HUES64 (cell line): ENCODE data around the gene CAPN12.
"Not testable (repeated sequence)": the region's sequence is repeated elsewhere in the genome, so short reads cannot be mapped to it uniquely, and the experiment has no call there.

Experiments used
- H3K27ac ChIP-seq: 2 replicates; pipeline ENCODE4 v1.7.0; 2013; ENCODE audit warnings: low read depth, low read length, inconsistent platforms
- H3K27me3 ChIP-seq: 2 replicates; pipeline ENCODE4 v1.6.1; 2013; ENCODE audit warnings: mild to moderate bottlenecking, low read length; ENCODE audit not compliant: insufficient read depth
- H3K36me3 ChIP-seq: 2 replicates; pipeline ENCODE4 v1.6.1; 2013; ENCODE audit warnings: mild to moderate bottlenecking, low read length; ENCODE audit not compliant: insufficient read depth
- H3K4me1 ChIP-seq: 2 replicates; pipeline ENCODE4 v1.6.1; 2013; ENCODE audit warnings: mild to moderate bottlenecking, low read length, moderate library complexity; ENCODE audit not compliant: insufficient read depth
- H3K4me3 ChIP-seq: 2 replicates; pipeline ENCODE4 v1.5.1; 2013; ENCODE audit warnings: mild to moderate bottlenecking, low read length, moderate library complexity
- H3K9ac ChIP-seq: 2 replicates; pipeline ENCODE4 v1.6.1; 2013; ENCODE audit warnings: mild to moderate bottlenecking, low read depth, low read length
- H3K9me3 ChIP-seq: 2 replicates; pipeline ENCODE4 v1.6.1; 2013; ENCODE audit warnings: low read depth, low read length; ENCODE audit not compliant: insufficient read depth
- WGBS: fragments of 150-250, 120-280 bp; methylation state at CpG from one replicate; pipeline ENCODE4 v1.1.7; 2013; ENCODE audit warnings: missing lambda C conversion rate; 5-methylcytosine and 5-hydroxymethylcytosine counted together

CAPN12 gene

DNA sequence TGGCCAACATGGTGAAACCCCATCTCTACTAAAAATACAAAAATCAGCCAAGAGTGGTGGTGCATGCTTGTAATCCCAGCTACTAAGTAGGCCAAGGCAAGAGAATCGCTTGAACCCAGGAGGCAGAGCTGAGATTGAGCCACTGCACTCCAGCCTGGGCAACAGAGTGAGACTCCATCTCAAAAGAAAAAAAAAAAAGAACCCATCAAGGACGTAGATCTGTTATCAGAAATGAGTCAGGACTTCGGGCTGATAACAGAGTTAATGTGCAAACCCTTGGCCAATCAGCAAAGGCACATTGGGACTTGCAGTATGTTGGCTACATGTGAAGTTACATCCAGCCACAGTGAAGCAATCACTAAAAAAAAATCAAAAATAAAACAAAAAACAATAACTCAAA is 40.0 kb upstream of the CAPN12 start:
- Histone ChIP-seq H3K4me3 (no peak overlapping the region), H3K4me1 (no peaks in the 10 kb centered on the region), H3K9ac (no peak overlapping the region), H3K27me3 (no peaks in the 10 kb centered on the region), H3K36me3 (no peaks in the 10 kb centered on the region), H3K9me3 (no peaks in the 10 kb centered on the region), H3K27ac (no peak overlapping the region)
- WGBS, result 91% methylated on average over 3 of the region's 3 CpGs

DNA sequence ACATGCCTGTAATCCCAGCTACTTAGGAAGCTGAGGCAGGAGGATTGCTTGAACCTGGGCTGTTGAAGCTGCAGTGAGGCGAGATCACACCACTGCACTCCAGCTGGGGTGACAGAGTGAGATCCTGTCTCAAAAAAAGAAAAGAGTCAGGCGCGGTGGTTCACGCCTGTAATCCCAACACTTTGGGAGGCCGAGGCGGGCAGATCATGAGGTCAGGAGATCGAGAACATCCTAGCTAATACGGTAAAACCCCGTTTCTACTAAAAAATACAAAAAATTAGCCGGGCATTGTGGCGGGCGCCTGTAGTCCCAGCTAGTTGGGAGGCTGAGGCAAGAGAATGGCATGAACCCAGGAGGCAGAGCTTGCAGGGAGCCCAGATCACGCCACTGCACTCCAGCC is 37.9 kb upstream of the CAPN12 start:
- H3K4me1 ChIP-seq, H3K9ac ChIP-seq, H3K9me3 ChIP-seq, H3K36me3 ChIP-seq, H3K4me3 ChIP-seq, H3K27me3 ChIP-seq, H3K27ac ChIP-seq: not testable (repeated sequence)
- 93% methylated on average over 12 of the region's 13 CpGs for WGBS

DNA sequence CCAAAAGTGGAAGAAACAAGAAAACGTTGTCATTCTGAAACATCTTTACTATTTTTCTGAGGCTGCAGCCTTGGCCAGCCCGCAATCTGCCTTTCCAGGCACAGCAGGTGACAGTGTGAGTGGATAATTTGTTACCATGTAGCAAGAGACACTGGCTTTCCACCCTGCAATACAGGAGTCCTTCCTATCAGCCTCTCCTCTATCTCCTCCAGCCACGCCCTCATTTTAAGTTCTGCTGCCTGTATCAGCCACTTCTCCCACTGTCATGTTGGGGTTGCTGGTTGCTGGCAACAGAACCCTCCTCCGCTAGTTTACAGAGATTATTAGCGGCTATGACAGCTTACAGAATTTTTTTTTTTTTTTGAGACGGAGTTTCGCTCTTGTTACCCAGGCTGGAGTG is 36.8 kb upstream of the CAPN12 start:
- Histone ChIP-seq H3K4me1 (no peaks in the 10 kb centered on the region), H3K9ac (no peak overlapping the region), H3K4me3 (no peak overlapping the region), H3K9me3 (no peaks in the 10 kb centered on the region), H3K27ac (no peak overlapping the region), H3K36me3 (no peaks in the 10 kb centered on the region), H3K27me3 (no peaks in the 10 kb centered on the region)
- 86% methylated on average over 7 of the region's 7 CpGs for WGBS

DNA sequence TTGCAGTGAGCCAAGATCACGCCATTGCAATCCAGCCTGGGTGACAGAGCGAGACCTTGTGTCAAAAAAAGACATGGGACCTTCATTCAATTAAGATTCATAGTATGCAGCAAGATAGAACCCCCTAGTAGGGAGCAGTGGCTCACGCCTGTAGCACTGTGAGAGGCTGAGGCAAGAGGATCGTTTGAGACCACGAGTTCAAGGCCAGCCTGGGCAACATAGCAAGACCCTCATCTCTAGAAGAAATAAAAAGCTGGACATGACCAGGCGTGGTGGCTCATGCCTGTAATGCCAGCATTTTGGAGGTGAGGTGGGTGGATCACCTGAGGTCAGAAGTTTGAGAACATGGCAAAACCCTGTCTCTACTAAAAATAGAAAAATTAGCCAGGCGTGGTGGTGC is 36.2 kb upstream of the CAPN12 start:
- H3K4me3 ChIP-seq, result no peak overlapping the region
- no peaks in the 10 kb centered on the region for H3K4me1 ChIP-seq
- H3K9ac ChIP-seq, result no peak overlapping the region
- no peaks in the 10 kb centered on the region for H3K27me3 ChIP-seq
- no peak overlapping the region for H3K27ac ChIP-seq
- no peaks in the 10 kb centered on the region for H3K9me3 ChIP-seq
- 93% methylated on average over 7 of the region's 7 CpGs for WGBS
- H3K36me3 ChIP-seq, result no peaks in the 10 kb centered on the region

DNA sequence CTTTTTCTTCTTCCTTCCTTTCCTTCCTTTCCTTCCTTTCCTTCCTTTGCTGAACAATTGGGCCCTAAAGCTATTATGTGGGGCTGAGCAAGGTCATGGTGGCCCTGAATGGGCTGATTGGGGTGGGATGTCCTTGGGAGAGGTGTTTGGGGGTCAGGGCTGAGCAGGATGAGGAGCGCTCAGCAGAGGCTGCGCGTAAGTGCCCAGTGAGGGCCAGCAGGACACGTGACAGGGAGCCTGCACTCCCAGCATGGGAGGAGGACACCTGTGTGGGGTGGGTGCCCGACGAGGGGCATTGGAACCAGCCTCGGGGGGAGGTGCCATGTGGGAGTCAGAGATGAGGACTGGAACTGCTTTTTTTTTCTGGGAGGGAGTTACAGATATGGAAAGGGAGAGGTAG is 34.5 kb upstream of the CAPN12 start:
- 83% methylated on average over 7 of the region's 7 CpGs for WGBS
- Histone ChIP-seq H3K9me3 (no peaks in the 10 kb centered on the region), H3K4me3 (no peak overlapping the region), H3K9ac (no peak overlapping the region), H3K36me3 (no peaks in the 10 kb centered on the region), H3K27me3 (no peaks in the 10 kb centered on the region), H3K27ac (no peak overlapping the region), H3K4me1 (no peaks in the 10 kb centered on the region)

DNA sequence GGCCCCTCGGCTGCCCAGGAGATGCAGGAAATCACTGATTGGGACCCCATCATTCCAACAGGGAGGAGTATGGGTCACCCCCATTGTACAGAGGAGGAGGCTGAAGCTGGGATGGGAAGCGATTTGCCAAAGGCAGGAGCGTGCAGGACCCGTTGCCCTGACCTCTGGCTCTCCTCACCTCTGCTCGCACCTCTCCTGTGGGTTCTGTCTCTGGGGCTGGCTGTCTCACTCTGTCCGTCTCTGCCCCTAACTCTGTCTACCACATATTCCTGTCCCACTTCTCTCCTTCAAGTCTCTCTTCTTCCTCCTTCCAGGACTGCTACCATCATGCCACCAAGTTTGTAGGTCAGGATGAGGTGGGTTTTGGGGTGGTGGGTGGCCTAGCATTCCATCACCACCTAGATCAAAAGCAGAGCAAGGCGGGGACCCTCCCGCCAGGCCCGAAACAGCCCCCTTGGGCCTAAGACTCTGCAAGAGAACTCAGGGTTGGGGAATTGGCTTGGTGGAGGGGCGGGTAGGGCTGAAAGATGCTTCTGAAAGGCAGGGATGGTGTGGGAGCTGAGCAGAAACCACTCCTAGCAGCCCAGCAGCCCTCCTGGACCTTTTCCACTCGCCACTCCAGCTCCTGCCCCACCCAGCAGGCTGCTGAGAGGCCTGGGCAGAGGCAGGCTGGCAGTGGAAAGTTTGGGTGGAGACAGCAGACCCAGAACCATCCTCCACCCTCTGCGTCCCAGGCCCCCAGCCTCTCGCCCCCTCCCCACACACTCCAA is 30.1 kb upstream of the CAPN12 start:
- Histone ChIP-seq H3K9ac (no peak overlapping the region), H3K36me3 (no peaks in the 10 kb centered on the region), H3K4me1 (no peaks in the 10 kb centered on the region), H3K27ac (no peak overlapping the region), H3K4me3 (no peak overlapping the region), H3K9me3 (no peaks in the 10 kb centered on the region), H3K27me3 (no peaks in the 10 kb centered on the region; the same call in 1 of the 2 replicates)
- 79% methylated on average over 13 of the region's 13 CpGs for WGBS

DNA sequence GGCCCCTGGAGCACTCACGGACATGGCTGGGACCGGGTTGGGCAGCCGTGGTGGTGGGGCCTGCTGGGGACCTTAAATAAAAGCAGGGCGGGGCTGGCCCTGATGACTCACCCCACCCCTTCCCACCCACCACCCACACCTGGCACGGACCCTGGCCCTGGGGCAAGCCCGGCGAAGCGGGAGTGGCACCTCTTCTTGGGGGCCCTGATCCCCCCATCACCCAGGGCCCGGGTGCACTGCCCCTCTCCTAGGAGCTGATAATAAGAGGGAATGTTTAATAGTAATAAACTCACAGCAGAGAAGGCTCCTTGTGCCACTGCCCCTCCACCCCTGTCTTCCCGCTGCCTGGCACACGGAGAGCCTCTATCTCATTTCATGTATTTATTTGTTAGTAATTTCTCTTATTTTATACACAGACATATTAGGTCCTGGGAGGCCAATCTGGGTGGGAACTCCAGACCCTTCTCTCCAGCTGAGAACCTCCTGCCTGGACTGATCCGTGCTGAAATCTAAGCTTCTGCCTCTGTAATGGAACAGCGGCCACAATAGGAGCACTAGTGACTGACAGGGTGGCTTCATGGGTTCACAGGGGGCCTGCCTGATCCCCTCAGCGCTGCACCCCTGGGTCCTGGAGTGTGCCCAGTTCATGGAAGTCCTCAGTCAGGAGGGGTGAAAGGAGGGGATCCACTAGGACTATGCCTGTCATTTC is 29.3 kb upstream of the CAPN12 start, which contains the start of gene LGALS7:
LGALS7 (minus strand) TSS at position 49 of the 709 bp plus-strand sequence; CDS start at position 24, 25 bp downstream.
- H3K9me3 ChIP-seq, result no peaks in the 10 kb centered on the region
- H3K27ac ChIP-seq, result no peak within 1 kb of the TSS
- WGBS, result 72% methylated on average over 8 of the region's 14 CpGs
- H3K4me1 ChIP-seq, result no peaks in the 10 kb centered on the region
- no peaks in the 10 kb centered on the region; the same call in 1 of the 2 replicates for H3K27me3 ChIP-seq
- no peaks in the 10 kb centered on the region for H3K36me3 ChIP-seq
- H3K9ac ChIP-seq, result no peak within 1 kb of the TSS
- no peak within 1 kb of the TSS for H3K4me3 ChIP-seq

DNA sequence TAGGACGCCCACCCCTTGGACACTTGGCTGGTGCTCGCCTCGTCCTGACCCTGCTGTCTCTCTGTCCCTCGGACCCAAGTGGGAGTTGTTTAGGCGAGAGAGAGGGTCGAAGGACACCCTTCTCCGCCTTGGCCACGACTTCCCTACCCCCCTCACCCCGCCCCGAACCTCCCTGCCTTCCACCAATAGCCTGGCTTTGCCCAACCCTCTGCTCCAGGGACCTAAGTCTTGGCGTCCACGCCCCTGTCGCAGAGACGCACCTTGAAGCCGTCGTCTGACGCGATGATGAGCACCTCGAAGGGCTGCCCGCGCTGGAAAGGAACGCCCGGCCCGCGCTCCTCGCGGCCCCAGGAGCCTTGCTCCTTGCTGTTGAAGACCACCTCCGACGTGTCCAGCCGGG is 27.3 kb upstream of the CAPN12 start:
- not testable (repeated sequence) for H3K36me3 ChIP-seq, H3K27me3 ChIP-seq, H3K9me3 ChIP-seq, H3K4me3 ChIP-seq, H3K4me1 ChIP-seq, H3K27ac ChIP-seq, H3K9ac ChIP-seq
- no CpG with 5 or more reads among the region's 30 CpGs for WGBS

DNA sequence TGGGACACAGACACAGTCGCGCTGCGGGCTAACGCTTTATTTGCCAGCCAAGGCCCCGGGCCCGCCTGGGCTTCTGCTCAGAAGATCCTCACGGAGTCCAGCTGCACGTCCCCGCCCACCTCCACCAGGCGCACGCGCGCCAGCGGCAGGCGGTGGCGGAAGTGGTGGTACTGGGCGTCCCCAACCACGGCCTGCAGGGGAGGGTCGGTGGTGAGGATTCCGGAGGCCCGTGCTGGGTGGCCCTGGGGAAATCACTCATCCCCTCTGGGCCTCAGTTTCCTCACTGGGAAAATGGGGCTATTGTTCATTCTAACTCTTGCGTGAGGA is 26.6 kb upstream of the CAPN12 start:
- WGBS, result 100% methylated on average over 1 of the region's 22 CpGs
- H3K4me1 ChIP-seq, H3K9me3 ChIP-seq, H3K4me3 ChIP-seq, H3K27me3 ChIP-seq, H3K36me3 ChIP-seq, H3K27ac ChIP-seq, H3K9ac ChIP-seq: not testable (repeated sequence)

DNA sequence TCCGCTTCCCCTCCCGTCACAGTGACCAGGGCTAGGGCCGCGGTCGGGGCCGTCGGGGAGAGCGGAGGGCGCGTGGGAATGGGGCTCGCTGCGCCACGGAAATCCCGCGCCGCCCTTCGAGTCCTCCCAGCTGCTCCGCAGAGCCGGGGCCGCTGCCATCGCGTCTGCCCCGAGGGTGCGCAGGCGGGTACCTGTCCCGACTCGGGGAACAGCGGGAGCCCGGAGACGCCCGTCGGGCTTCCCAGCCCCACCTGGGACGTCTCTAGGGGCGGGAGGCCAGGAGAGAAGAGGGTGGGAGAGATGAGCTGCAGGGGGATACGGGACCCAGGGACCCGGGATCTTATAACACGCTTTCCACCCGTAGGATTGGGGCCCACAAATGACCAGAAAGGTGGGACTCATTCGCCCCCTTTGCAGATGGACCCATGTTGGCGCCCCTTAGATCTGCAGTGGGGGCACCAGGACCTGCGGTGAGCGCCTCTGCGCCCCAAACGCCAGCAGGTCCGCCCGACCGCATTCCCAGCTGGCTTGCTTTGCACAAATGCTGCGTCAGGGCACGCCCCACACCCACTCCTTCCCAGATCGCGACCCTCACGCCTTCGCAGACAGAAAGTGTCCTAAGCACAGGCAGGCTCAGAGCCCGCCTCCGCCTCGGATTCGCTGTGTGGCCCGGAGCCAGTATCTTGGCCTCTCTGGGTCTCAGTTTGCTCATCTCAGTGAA is 26.1 kb upstream of the CAPN12 start:
- H3K4me3 ChIP-seq, H3K27ac ChIP-seq, H3K9me3 ChIP-seq, H3K9ac ChIP-seq, H3K4me1 ChIP-seq, H3K27me3 ChIP-seq, H3K36me3 ChIP-seq: not testable (repeated sequence)
- 92% methylated on average over 20 of the region's 58 CpGs for WGBS

DNA sequence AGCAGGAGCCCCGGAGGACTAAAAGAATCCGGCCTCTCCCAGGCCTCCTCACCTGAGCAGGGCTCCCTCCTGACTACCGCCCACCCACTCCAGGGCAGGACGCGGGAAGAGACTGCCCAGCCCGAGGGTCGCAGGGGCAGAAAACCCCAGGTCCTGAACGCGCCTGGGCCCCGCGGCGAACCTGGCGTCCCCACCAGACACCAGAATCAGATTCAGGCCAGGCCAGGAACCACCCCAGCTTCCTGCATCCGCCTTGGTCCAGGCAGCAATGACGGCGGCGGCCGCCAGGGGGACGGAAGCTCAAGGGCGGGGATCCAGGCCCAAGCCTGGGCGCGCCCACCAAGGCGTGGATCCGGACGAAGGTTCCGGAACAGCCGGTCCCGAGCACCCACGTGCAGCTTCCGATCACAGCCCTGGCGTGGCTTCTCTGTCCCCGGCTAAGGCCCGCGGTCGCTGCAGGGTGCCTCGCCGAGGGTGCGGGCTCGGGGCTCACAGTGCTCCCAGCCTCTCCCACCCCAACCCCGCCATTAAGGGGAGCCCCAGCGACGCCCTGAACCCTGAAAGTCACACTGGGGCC is 25.4 kb upstream of the CAPN12 start:
- Histone ChIP-seq H3K27me3 (no peaks in the 10 kb centered on the region; the same call in 1 of the 2 replicates), H3K4me1 (no peaks in the 10 kb centered on the region), H3K9ac (0 out of 2 replicates have a peak overlapping the region, but pooled peaks have one; percentile 16), H3K27ac (no peak overlapping the region), H3K9me3 (no peaks in the 10 kb centered on the region), H3K4me3 (no peak overlapping the region), H3K36me3 (no peaks in the 10 kb centered on the region)
- WGBS, result 66% methylated on average over 42 of the region's 42 CpGs
